HG03066 (cell line): ENCODE measurements around the gene ORC3.
A peak's percentile ranks its signal among the peaks of the same experiment; 100 is the strongest.
"Not testable (repeated sequence)": the region's sequence is repeated elsewhere in the genome, so short reads cannot be mapped to it uniquely, and the experiment has no call there.

Experiments used
- ATAC-seq: cut with Tn5 transposase; IDR thresholded peaks from one replicate; pipeline ENCODE4 v1.9.1; 2021; ENCODE audit warnings: low read depth; ENCODE audit not compliant: unreplicated experiment

ORC3 gene

DNA sequence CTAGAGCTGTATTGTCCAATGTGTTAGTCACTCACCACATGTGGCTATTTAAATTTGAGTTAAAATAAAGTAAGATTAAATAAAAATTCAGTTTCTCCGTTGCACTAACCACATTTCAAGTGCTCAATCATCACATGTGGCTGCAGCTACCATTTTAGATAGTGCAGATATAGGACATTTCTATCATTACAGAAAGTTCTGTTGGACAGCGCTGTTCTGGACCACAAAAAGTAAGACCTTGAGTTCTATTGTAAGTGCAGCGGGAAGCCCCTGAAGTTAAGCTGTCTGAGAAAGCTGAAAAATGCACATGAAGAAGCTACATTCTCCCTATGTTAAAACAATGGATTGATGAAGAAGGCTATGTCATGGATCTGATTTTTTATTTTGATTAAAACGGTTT is 1.1 kb downstream of the ORC3 start:
- no peak for ATAC-seq

GRCh38 chr6:87600576-87600975 is 10.6 kb downstream of the ORC3 start:
- no peak for ATAC-seq

- no peak for ATAC-seq
Measured at GRCh38 chr6:87606199-87606598, 16.3 kb downstream of the ORC3 start.

GRCh38 chr6:87608802-87609201 is 18.9 kb downstream of the ORC3 start:
- no peak for ATAC-seq

DNA sequence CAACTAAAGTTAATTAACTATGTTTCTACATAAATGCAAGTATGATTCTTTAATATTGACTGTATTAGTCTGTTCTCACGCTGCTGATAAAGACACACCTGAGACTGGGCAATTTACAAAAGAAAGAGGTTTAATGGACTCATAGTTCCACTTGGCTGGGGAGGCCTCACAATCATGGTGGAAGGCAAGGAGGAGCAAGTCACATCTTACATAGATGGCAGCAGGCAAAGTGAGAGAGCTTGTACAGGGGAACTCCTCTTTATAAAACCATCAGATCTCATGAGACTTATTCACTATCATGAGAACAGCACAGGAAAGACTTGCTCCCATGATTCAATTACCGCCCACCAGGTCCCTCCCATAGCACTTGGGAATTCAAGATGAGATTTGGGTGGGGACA is 23.1 kb downstream of the ORC3 start:
- ATAC-seq = not testable (repeated sequence)

GRCh38 chr6:87617405-87617804 is 27.5 kb downstream of the ORC3 start:
- ATAC-seq = no peak

DNA sequence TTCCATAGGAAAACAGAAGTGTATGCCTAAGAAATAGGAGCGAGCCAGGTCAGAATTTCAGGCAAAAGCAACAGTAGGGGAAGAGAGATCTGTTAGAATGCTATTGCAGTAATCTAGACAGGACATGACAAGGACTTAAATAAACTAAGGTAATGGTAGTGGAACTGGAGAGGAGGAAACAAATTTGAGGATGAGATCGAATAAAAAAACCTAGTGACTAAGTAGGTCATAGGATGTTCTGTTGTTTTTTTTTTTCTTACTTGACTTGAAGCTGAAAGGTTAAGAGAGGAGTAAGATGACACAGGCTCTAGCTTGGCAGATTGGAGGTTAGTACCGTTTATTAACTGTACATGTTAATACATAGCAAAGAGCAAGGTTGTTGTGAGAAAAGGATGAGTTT is 28.6 kb downstream of the ORC3 start:
- no peak for ATAC-seq

- ATAC-seq = no peak
Measured at GRCh38 chr6:87623248-87623647, 33.3 kb downstream of the ORC3 start.

- ATAC-seq = no peak
Measured at GRCh38 chr6:87628424-87628823, 38.5 kb downstream of the ORC3 start.

- ATAC-seq = no peak
Measured at GRCh38 chr6:87628881-87629280, 38.9 kb downstream of the ORC3 start.

DNA sequence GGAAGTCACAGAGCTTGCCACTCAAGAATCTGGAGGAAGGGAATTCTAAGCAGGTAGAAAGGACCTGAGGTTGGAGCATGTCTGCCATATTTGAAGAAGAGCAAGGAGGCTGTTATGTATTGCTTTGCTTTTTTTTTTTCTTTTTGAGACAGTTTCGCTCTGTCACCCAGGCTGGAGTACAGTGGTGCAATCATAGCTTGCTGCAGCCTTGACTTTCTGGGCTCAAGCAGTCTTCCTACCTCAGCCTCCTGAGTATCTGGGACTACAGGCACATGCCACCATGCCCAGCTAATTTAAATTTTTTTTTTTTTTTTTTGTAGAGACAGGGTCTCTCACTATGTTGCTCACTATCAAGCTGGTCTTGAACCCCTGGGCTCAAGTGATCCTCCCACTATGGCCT is 40.8 kb downstream of the ORC3 start:
- ATAC-seq = no peak

DNA sequence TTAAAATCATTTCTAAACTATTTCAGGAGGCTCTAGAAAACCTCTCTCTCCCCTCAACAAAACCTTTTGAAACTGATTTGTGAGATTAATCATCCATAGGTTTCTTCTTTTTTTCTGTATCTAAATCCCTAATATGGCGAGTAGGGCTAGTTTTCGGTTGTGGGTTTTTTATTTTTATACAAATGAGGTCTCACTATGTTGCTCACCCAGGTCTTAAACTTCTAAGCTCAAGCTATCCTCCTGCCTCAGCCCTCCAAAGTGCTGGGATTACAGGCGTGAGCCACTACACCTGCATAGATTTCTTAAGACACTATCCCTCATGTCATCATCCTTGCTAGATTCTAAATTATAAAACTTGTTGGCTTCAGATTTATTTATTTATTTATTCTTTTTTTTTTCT is 43.9 kb downstream of the ORC3 start:
- ATAC-seq = no peak

DNA sequence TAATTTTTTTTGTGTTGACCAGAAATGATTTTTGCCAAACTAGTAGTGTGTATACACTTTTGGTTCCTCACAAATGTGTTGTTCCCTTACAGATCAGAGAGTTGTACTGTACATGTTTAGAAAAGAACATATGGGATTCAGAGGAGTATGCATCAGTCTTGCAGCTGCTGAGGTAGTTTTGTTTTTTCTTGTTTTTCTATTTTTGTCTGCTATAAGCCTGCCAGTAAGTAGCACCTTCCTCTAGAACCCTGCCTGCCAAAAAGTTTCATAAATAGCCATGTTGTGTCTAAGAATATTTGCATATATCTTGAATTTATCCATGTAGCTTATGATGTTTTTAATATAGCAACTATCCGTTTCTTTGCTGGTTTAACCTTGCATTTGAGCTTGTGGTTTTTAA is 46.4 kb downstream of the ORC3 start:
- no peak for ATAC-seq

DNA sequence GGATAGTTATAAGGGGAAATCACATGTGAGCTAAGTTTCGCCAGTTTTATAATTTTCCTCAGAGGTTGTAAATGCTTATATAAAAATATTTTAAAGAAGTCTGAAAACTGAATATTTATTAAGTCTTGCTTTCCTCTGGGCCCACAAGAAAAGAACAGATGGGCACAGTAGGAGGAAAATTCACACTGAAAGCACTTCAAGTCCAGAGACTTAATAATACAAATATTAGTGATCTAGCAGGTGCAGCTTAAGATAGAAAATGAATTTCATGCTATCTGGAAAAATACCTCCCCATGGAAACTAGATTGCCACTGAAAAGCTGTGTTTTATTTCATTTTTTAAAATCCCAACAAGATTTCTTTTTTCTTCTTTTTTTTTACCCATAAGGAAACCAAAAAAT is 47.2 kb downstream of the ORC3 start:
- ATAC-seq = no peak

DNA sequence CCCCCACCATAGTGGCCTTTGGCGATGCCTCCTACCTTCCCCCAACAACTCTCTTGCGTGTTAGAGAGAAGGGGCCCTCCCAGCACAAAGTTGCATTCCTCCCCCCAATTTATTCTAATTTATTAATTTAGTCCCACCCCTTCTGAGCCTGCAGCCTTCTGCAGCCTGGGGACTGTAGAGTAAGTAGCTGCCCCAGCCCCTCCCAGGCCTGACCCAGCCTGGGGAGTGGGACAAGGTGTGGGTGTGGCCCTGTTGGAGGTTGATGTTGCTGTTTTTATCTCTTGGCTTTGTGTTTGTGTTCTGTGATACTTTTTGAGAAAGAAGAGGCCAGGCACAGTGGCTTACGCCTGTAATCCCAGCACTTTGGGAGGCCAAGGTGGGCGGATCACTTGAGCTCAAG is 49.4 kb downstream of the ORC3 start:
- ATAC-seq = no peak

DNA sequence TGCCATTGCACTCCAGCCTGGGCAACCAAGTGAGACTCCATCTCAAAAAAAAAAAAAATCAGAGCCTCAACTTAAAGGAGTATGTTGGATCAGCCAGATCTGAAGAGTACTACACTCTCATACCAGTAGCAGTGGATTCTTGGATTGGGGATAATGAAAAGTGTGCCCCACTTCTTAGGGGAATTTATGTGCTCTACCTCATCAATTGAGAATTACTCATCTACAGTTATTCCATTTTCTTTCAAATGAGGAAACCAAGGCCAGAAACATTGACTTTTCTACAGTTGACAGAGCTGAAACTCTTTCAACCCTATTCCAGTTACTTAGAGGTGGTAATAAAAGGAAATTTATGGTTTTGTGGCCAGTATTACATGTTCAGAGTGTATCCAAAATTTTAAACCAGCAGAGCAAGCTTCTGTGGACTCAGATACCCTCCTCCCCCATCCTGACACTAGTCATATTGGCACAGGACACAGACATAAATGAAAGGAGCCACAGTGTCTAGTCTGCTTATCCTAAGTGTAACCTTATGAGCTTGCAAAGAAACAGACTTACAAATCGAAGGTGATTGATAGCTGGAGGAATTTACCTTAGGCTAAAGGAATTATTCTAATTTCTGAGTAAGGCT is 51.2 kb downstream of the ORC3 start:
- no peak for ATAC-seq

DNA sequence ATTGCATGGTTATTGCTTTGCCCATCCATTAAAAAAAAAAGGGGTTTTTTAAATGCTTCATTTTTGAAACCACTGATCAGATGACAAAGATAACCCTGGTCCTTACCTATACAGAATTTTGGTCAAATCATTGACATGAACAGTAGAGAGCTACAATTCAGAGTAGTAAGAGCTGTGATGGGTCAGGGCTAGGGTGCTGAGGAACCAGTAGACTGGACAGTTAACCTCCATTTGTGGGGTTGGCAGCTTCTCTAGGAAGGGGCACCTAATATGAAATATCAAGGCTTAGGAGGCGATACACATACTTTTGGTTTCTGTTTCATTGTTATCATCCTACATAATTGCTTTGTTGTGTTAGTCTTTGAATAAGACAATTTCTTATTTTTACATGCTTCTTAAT is 55.1 kb downstream of the ORC3 start:
- no peak for ATAC-seq

DNA sequence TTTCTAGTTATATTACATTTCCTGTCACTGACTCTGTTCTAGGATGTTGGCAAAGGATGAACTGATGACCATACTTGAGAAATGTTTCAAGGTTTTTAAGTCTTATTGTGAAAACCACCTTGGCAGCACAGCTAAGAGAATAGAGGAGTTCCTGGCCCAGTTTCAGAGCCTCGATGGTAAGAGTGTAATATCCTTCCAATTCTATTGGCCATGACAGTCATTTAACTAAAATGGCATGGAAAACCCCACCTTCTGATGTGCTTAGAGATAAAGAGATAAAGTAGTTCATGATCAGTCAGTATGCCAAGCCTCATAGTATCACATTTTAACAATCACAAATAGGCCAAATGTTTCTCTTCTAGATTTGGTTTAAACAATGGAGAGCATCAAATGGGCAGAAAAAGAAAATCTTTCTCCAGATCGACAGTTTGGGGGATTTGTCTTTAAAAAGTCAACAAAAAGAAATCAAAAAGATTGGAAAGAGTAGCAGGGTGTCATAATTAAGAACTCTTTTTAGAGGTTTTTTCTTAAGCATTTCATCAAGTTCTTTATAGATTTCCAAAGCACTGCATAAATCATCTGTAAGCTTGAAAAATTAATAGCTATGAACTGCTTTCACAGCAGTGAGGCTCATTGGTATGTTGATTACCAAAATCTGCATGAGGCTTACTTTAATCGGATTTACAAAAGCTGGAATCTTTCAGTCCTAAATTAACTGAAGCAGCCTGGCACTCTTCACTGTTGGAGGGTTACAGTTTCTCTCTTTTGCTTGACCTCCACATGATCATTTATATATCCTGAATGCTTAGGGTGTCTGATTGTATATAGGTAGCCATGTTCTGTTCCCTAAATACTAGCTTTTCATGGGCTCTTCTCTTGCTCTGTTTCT is 63.4 kb downstream of the ORC3 start:
- ATAC-seq = no peak

GRCh38 chr6:87654122-87654521 is 64.2 kb downstream of the ORC3 start:
- ATAC-seq = no peak

GRCh38 chr6:87654875-87655454 is 65.0 kb downstream of the ORC3 start:
- no peak for ATAC-seq

DNA sequence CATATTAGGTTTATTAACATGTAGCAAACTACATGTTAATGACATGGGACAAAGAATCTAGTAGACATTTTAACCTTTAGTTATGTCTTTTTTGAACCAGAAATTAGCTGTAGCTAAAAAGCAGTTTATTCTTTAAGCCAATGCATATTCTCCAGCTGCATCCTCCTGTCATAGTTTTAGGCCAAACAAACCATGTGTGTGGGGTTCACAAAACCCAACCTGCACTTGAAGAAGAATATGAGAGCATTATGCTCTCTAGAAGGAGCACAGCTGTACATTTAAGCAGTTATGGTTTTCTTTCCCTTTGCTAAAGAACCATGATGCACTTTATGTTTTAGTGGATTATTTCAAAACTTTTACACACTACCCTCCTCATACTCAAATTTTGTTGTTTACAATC is 65.9 kb downstream of the ORC3 start:
- ATAC-seq = no peak

GRCh38 chr6:87656857-87657256 is 66.9 kb downstream of the ORC3 start:
- peak; percentile 84 for ATAC-seq
